K562 (cell line): Measurements from ENCODE around the gene SNX30. TPM values are rescaled to one million over a fixed set of nuclear protein-coding genes. Genes with fewer than 3 reads are reported as not detected.

Experiments used
- ATAC-seq: fragments of 200-7000 bp; cut with Tn5 transposase; 3 replicates; pipeline ENCODE4 v1.9.1; 2020; ENCODE audit warnings: moderate library complexity
- BruUV-seq: library from RNA; stranded (reverse); fragments of 400-500 nt; replicated peaks from 2 replicates; lab custom pipeline; 2021; lab: Mats Ljungman, UMichigan
- CTCF ChIA-PET: fragments of 300-600 bp; formaldehyde crosslinking; extraction: SDS; loops from one replicate; lab custom pipeline; 2021; ENCODE audit warnings: low intra/inter-chr PET ratio; lab: Yijun Ruan, JAX
- POLR2A ChIA-PET: fragments of 300-600, 350-650 bp; sonication (Branson Sonifier 250); formaldehyde crosslinking; extraction: SDS; loops from one replicate; lab custom pipeline; 2021; ENCODE audit warnings: antibody characterized with exemption, inconsistent platforms; lab: Yijun Ruan, JAX
- DNase-seq, 4 experiments: peaks; one replicate each; pipeline versions ENCODE4 v3.0.0 to v3.0.0-alpha.2; 2011 to 2018; ENCODE audit warnings: low spot score in 3 of 4, mixed read lengths in 3 of 4; ENCODE audit errors: extremely low read depth in 1 of 4
- FAIRE-seq: peaks from 2 replicates; lab custom pipeline; 2011; peaks lifted over from hg19 to GRCh38; lab: Jason Lieb, UNC
- H2AFZ ChIP-seq: 2 replicates; pipeline ENCODE4 v1.6.0; 2011; ENCODE audit warnings: low read depth, low read length, control low read depth, inconsistent platforms
- H3K27ac ChIP-seq: fragments of 200-600 bp; 3 replicates; pipeline ENCODE4 v1.8.0; 2011; ENCODE audit warnings: low read depth, mild to moderate bottlenecking, control low read depth, inconsistent platforms, low read length, moderate library complexity, mixed read lengths; ENCODE audit errors: extremely low read depth
- H3K27me3 ChIP-seq, 2 experiments: fragments of 300-600 bp in 1 of 2; 2 replicates in 1 of 2; 3 replicates in 1 of 2; pipeline versions ENCODE4 v1.6.0 to v1.8.0; 2011; ENCODE audit warnings: inconsistent platforms in 2 of 2, low read length in 2 of 2, mild to moderate bottlenecking in 1 of 2, mixed read lengths in 1 of 2, moderate library complexity in 1 of 2; ENCODE audit not compliant: control insufficient read depth in 2 of 2, insufficient read depth in 2 of 2
- H3K36me3 ChIP-seq: fragments of 300-600 bp; 3 replicates; pipeline ENCODE4 v1.8.0; 2011; ENCODE audit warnings: mild to moderate bottlenecking, low read length, inconsistent platforms; ENCODE audit not compliant: control insufficient read depth, insufficient read depth
- H3K4me1 ChIP-seq, 2 experiments: fragments of 200-600 bp in 1 of 2; replicated peaks in 1 of 2; 2 replicates in 1 of 2; 3 replicates in 1 of 2; pipeline versions ENCODE4 v1.5.1 to v1.8.0; 2011; ENCODE audit warnings: inconsistent platforms in 2 of 2, low read length in 2 of 2, mild to moderate bottlenecking in 1 of 2, mixed read lengths in 1 of 2, moderate library complexity in 1 of 2; ENCODE audit not compliant: control insufficient read depth in 2 of 2, insufficient read depth in 2 of 2
- H3K4me2 ChIP-seq: 2 replicates; pipeline ENCODE4 v1.6.1; 2011; ENCODE audit warnings: low read length, control low read depth, inconsistent platforms, mixed read lengths; ENCODE audit not compliant: insufficient read depth
- H3K4me3 ChIP-seq: fragments of 200-600 bp; sonication (generic), shearing (Covaris generic); 2 replicates; pipeline ENCODE4 v1.5.1; 2016; ENCODE audit warnings: control low read depth, inconsistent platforms
- H3K79me2 ChIP-seq: fragments of 200-600 bp; 3 replicates; pipeline ENCODE4 v1.8.0; 2011; ENCODE audit warnings: low read length, inconsistent platforms; ENCODE audit not compliant: control insufficient read depth, insufficient read depth
- H3K9ac ChIP-seq, 2 experiments: 2 replicates each; pipeline versions ENCODE4 v1.6.0 to v1.6.1; 2011; ENCODE audit warnings: low read depth in 2 of 2, low read length in 2 of 2, control low read depth in 1 of 2, inconsistent platforms in 1 of 2, mild to moderate bottlenecking in 1 of 2, mixed read lengths in 1 of 2; ENCODE audit not compliant: insufficient read depth in 1 of 2
- H3K9me1 ChIP-seq: one replicate; pipeline ENCODE4 v1.6.0; 2011; ENCODE audit warnings: inconsistent platforms, mild to moderate bottlenecking, low read length, moderate library complexity; ENCODE audit not compliant: control insufficient read depth, insufficient read depth
- H3K9me3 ChIP-seq: replicated peaks from 2 replicates; pipeline ENCODE4 v1.5.1; 2011; ENCODE audit warnings: low read depth, low read length, inconsistent platforms; ENCODE audit not compliant: control insufficient read depth, insufficient read depth
- H4K20me1 ChIP-seq: replicated peaks from 2 replicates; pipeline ENCODE4 v1.6.1; 2011; ENCODE audit warnings: low read length, inconsistent platforms, mixed read lengths; ENCODE audit not compliant: control insufficient read depth, insufficient read depth
- CHD1 ChIP-seq: fragments of 200-600 bp; sonication (generic); IDR thresholded peaks from one replicate; pipeline ENCODE4 v1.6.1; 2012; ENCODE audit warnings: mild to moderate bottlenecking, moderate library complexity, low read length, inconsistent platforms
- CREM ChIP-seq: IDR thresholded peaks from 2 replicates; pipeline ENCODE4 v1.6.1; 2014; ENCODE audit warnings: antibody characterized with exemption, low read depth
- ETV6 ChIP-seq, 3 experiments: fragments of 150-350 bp in 1 of 3; sonication (generic) in 1 of 3; formaldehyde crosslinking in 1 of 3; IDR thresholded peaks; 2 replicates each; pipeline versions ENCODE4 v1.6.1 to v1.8.0; 2014 to 2022; ENCODE audit warnings: borderline replicate concordance in 2 of 3, low read depth in 2 of 3, antibody characterized with exemption in 1 of 3, low read length in 1 of 3, mild to moderate bottlenecking in 1 of 3, missing genetic modification reagents in 1 of 3
- FOXJ3 ChIP-seq: sonication (generic); formaldehyde crosslinking; IDR thresholded peaks from 2 replicates; pipeline ENCODE4 v1.4.0; 2020; ENCODE audit warnings: mild to moderate bottlenecking, missing genetic modification reagents
- GATAD2A ChIP-seq: fragments of 450-650 bp; IDR thresholded peaks from 2 replicates; pipeline ENCODE4 v1.6.1; 2017
- GTF3C2 ChIP-seq: IDR thresholded peaks from 3 replicates; pipeline ENCODE4 v1.6.1; 2011; ENCODE audit warnings: borderline replicate concordance, mild to moderate bottlenecking, moderate library complexity; ENCODE audit not compliant: insufficient read length; ENCODE audit errors: extremely low read depth
- HDGF ChIP-seq: fragments of 450-650 bp; IDR thresholded peaks from 2 replicates; pipeline ENCODE4 v1.6.1; 2016
- HINFP ChIP-seq: fragments of 450-650 bp; conservative IDR thresholded peaks from 2 replicates; pipeline ENCODE4 v1.6.1; 2016; ENCODE audit warnings: missing genetic modification characterization, low read depth, mild to moderate bottlenecking, control low read depth, missing compliant biosample characterization
- HMG20B ChIP-seq: fragments of 250-450 bp; sonication (Bioruptor Pico); IDR thresholded peaks from 2 replicates; pipeline ENCODE4 v1.5.0; 2021; ENCODE audit warnings: mild to moderate bottlenecking
- KLF10 ChIP-seq: fragments of 250-450 bp; sonication (Bioruptor Pico); IDR thresholded peaks from 2 replicates; pipeline ENCODE4 v1.6.1; 2021; ENCODE audit warnings: matching md5 sums
- NR1H2 ChIP-seq: sonication (generic); formaldehyde crosslinking; IDR thresholded peaks from 2 replicates; pipeline ENCODE4 v1.4.0; 2020; ENCODE audit warnings: mild to moderate bottlenecking, missing genetic modification reagents
- PTRF ChIP-seq: fragments of 450-650 bp; IDR thresholded peaks from 2 replicates; pipeline ENCODE4 v1.6.1; 2016; ENCODE audit warnings: mild to moderate bottlenecking, missing genetic modification characterization, missing compliant biosample characterization
- SMARCC2 ChIP-seq: fragments of 450-650 bp; IDR thresholded peaks from 2 replicates; pipeline ENCODE4 v1.6.1; 2017; ENCODE audit warnings: antibody characterized with exemption, moderate library complexity, mild to moderate bottlenecking, low read depth
- TAL1 ChIP-seq: fragments of 450-650 bp; IDR thresholded peaks from 2 replicates; pipeline ENCODE4 v1.6.1; 2016; ENCODE audit warnings: mild to moderate bottlenecking
- TOE1 ChIP-seq, 2 experiments: fragments of 450-650 bp in 1 of 2; sonication (generic) in 1 of 2; formaldehyde crosslinking in 1 of 2; IDR thresholded peaks; 2 replicates each; pipeline versions ENCODE4 v1.7.1 to v1.8.0; 2016 to 2022; ENCODE audit warnings: borderline replicate concordance in 2 of 2, mild to moderate bottlenecking in 2 of 2, antibody characterized with exemption in 1 of 2, inconsistent platforms in 1 of 2, low read depth in 1 of 2, missing genetic modification reagents in 1 of 2, moderate library complexity in 1 of 2
- ZFX ChIP-seq: sonication (generic); formaldehyde crosslinking; IDR thresholded peaks from 2 replicates; pipeline ENCODE4 v1.8.0; 2022; ENCODE audit warnings: mild to moderate bottlenecking, missing genetic modification reagents, moderate library complexity
- ZNF134 ChIP-seq: fragments of 250-450 bp; sonication (Bioruptor Pico); conservative IDR thresholded peaks from 2 replicates; pipeline ENCODE4 v1.4.0; 2020
- ZNF24 ChIP-seq: fragments of 450-650 bp; IDR thresholded peaks from 2 replicates; pipeline ENCODE4 v1.6.1; 2016
- ZNF282 ChIP-seq: sonication (generic); formaldehyde crosslinking; IDR thresholded peaks from 2 replicates; pipeline ENCODE4 v1.8.1; 2023; ENCODE audit warnings: missing genetic modification reagents
- WGBS: fragments of 100-300 bp; shearing (Covaris generic); methylation state at CpG from one replicate; pipeline ENCODE4 v1.1.6; 2016; ENCODE audit warnings: low coverage, mixed read lengths; ENCODE audit not compliant: insufficient coverage; ENCODE audit errors: missing lambda C conversion rate; 5-methylcytosine and 5-hydroxymethylcytosine counted together
- in situ Hi-C: fragments of 300-500 bp; cut with MboI; formaldehyde crosslinking; loops from 4 replicates; pipeline ENCODE4 v1.15.0; 2018; ENCODE audit warnings: inconsistent platforms, mixed read lengths
- intact Hi-C: fragments of 100-400 bp; cut with micrococcal nuclease; formaldehyde crosslinking; loops from 2 replicates; pipeline ENCODE4 v1.14.2; 2022
- polyA plus RNA-seq, 8 experiments: library from polyadenylated mRNA; depleted of rRNA in 4 of 8; stranded (reverse) in 5 of 8; unstranded in 3 of 8; fragments of >200 nt; fragmentation: Nextera tagmentation in 2 of 8; fragmentation: Illumina TruSeq in 1 of 8; extraction: Ambion mirVana in 2 of 8; extraction: Trizol in 1 of 8; gene quantifications; 2 replicates each; pipeline versions ENCODE4 v1.2.1 to v1.2.3, GENCODE V29; 2011 to 2014; ENCODE audit warnings: inconsistent platforms in 1 of 8, missing spikeins in 1 of 8
- total RNA-seq, 7 experiments: library from RNA; depleted of rRNA in 6 of 7; stranded (reverse); fragments of >200 nt in 6 of 7; fragmentation: Illumina TruSeq in 2 of 7; extraction: Trizol in 2 of 7; gene quantifications; 2 replicates each; pipeline versions ENCODE4 v1.2.1 to v1.2.3, GENCODE V29; 2011 to 2021; ENCODE audit warnings: low replicate concordance in 1 of 7

SNX30 gene
- total and polyA plus RNA-seq, 9 of the 15 experiments (the other 6 are each of a cell fraction or from before 2014, with no cell fraction given), result 0.76 to 5.9 (median 3.3) TPM

GRCh38 chr9:112913326-112913725 lies 162.8 kb downstream of the SNX30 start:
- no peak overlapping the region for H2AFZ ChIP-seq
- no peaks in the 10 kb centered on the region for H3K9me3 ChIP-seq
- in situ Hi-C loops, result no loop called here
- ChIA-PET POLR2A (interaction anchor here (0.6 to 1.7 kb wide), 2 partner anchors 25 to 206 kb away, joined by 3 to 4 read pairs; no protein-coding TSS in a partner anchor), CTCF (no interaction called here)
- H4K20me1 ChIP-seq, result no peaks in the 10 kb centered on the region
- H3K27me3 ChIP-seq, result peaks cover 0 to 10% of the 10 kb centered on the region in 2 experiments; a peak in 1 of 5 replicates
- BruUV-seq, result no TSS peak
- no peaks in the 10 kb centered on the region for H3K79me2 ChIP-seq
- H3K27ac ChIP-seq, result no peak overlapping the region
- WGBS, result 0% methylated on average over 4 of the region's 4 CpGs
- H3K4me1 ChIP-seq, result no peaks in the 10 kb centered on the region
- no peak overlapping the region for H3K4me3 ChIP-seq
- intact Hi-C loops, result no loop called here
- no peak overlapping the region for H3K4me2 ChIP-seq
- no peak for FAIRE-seq
- H3K36me3 ChIP-seq, result no peaks in the 10 kb centered on the region
- H3K9me1 ChIP-seq, result no peaks in the 10 kb centered on the region
- no peak for ATAC-seq
- no peak for DNase-seq
- no peak overlapping the region for H3K9ac ChIP-seq
- TF ChIP-seq SMARCC2 (no peak), HINFP (tag) (no peak), ZFX (CRISPR knock-in tag) (no peak), ETV6 (IDR thresholded peaks at IDR 0.05; ENCODE audit: borderline replicate concordance in 1 of 2, low read depth in 2 of 2, low read length in 1 of 2) (no peak), ETV6 (CRISPR knock-in tag; IDR thresholded peaks at IDR 0.05; ENCODE audit: borderline replicate concordance) (no peak), ZNF24 (no peak), NR1H2 (no peak), ZNF282 (CRISPR knock-in tag) (no peak), KLF10 (CRISPR knock-in tag) (no peak), CREM (no peak), HMG20B (CRISPR knock-in tag) (no peak), ZNF134 (CRISPR knock-in tag) (no peak), TOE1 (IDR thresholded peaks at IDR 0.05; ENCODE audit: borderline replicate concordance) (no peak), TOE1 (CRISPR knock-in tag; IDR thresholded peaks at IDR 0.05; ENCODE audit: borderline replicate concordance, low read depth) (no peak), FOXJ3 (CRISPR knock-in tag) (no peak), HDGF (no peak), GATAD2A (no peak), PTRF (tag) (no peak), GTF3C2 (no peak), CHD1 (no peak), TAL1 (no peak)
